GM08714 (cell line): Measurements from ENCODE around the gene C9orf50.

Source experiments
- H3K4me3 ChIP-seq: fragments of 200-500 bp; sonication (Bioruptor generic); 2 replicates; pipeline ENCODE4 v1.5.1; 2014; ENCODE audit warnings: mild to moderate bottlenecking, low read length, inconsistent platforms
- ZNF274 ChIP-seq: IDR thresholded peaks from 2 replicates; pipeline ENCODE4 v1.6.1; 2012; ENCODE audit warnings: mild to moderate bottlenecking, low read depth, low read length

Gene C9orf50

DNA sequence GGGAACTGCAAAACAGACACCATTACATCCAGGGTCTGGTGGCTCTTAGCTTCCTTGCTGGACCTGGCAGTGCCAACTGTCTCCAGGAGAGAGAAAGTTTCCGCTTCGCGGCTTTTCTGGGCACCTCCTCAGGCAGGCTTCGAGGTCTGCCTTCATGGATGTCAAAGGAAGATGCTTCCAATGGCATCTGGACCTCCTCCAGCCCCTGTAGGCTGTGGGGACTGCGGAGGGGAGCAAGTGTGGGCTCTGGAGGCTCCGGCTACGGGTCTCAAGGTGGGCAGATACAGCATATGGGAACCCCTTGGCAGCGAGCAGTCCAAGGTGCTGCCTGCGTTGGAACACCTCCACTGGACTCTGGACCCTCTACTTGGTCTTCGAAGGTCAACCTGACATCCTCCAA, 6.0 kb downstream of the C9orf50 start:
- no peak overlapping the region for H3K4me3 ChIP-seq
- no peak for TF ChIP-seq ZNF274

DNA sequence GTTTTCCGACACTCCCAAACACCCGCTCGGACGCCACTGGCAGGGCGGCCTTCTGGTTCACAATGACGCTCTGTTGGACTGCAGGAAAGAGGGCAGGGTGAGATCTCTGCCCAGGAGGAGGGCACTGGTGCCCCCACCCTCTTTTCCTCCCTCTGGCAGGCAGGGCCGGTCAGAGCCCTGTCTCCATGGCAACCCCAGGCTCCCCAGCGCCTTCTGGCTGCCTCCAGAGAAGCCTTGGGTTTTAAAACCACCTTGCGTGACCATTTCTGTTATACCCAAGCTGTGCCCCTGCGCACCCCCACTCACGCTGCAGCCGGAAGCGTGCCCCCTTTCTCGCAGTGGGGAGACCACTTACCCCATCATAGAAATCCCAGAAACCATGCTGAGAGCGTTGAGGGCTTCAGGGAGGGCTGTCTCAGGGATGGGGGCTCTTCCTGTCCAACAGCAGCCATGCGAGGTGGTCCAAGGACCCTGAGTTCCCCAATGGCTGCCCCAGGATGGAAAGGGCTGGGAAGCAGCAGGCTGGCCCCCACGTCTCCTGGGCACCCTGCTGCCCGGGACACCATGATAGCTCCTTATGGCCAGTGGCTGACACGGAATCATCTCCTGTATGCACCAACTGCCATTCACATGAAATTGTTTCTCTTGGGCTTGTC, 7.3 kb downstream of the C9orf50 start:
- TF ChIP-seq ZNF274: no peak
- no peak overlapping the region for H3K4me3 ChIP-seq

- H3K4me3 ChIP-seq: no peak overlapping the region
- no peak for TF ChIP-seq ZNF274
Measured at GRCh38 chr9:129612815-129613519, 7.9 kb downstream of the C9orf50 start.

DNA sequence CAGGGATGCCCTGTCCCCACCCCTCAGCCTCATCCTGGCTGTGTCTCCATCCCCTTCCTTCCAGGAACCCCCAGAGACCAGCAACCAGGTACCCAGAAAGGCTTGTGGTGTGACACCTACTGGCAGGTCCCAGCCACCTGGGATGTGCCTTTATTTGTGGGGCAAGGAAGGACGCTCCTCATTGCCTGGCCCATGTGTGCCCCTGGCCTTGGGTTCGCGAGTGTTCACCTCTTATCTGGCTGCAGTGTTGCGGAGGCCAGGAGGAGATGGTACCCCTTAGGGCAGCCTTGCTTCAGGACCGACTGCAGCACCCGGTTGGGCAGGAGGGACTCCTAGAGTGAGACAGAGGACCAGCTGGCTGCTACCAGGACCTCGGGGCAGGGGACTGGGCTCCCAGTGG, 8.8 kb downstream of the C9orf50 start:
- TF ChIP-seq ZNF274: no peak

GRCh38 chr9:129611307-129611800, 9.5 kb downstream of the C9orf50 start:
- TF ChIP-seq ZNF274: no peak
- H3K4me3 ChIP-seq: no peak overlapping the region

More for the DNA sequence above, 8.8 kb downstream of the C9orf50 start:
- H3K4me3 ChIP-seq: no peak overlapping the region

- H3K4me3 ChIP-seq: peak overlapping the region; percentile 56; the same call in 1 of the 2 replicates
- TF ChIP-seq ZNF274: no peak
Measured at GRCh38 chr9:129610473-129611306, 10.2 kb downstream of the C9orf50 start.

GRCh38 chr9:129610213-129610472, 10.8 kb downstream of the C9orf50 start:
- TF ChIP-seq ZNF274: no peak
- peak overlapping the region; percentile 56; the same call in 1 of the 2 replicates for H3K4me3 ChIP-seq

DNA sequence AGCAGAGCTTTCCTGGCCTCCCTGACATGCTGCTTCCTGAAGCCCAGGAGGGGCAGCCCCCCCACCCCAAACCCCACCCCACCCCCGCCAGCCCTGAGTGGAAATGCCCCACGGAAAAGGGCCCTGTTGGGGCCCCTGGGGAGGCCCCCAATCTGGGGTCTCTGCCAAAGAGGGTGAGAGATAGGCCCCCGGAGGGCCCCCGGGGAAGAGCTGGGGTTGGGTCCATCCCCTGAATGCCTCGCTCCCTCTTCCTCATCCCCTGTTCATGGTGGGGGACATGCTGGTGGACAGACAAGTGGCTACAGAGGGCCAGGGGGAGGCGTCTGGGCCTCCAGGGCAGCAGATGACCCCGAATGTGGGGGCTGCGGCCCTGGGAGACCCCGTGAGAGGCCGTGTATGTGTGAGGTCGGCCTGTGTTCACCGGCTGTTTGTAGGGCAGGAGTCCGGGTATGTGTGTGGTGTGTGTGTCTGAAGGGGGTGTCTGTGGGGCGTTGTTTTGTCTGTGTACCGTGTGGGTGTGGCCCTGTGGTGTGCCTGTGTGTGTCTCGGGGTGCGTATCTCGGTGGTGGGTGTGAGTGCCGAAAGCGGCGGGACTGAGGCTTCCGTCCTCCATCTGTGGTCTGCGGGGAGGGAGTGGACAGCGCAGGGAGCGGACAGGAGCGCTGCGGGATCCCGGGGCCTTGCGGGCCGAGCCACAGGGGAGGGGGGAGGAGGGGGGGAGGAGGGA, 11.3 kb downstream of the C9orf50 start:
- H3K4me3 ChIP-seq: no peak overlapping the region

DNA sequence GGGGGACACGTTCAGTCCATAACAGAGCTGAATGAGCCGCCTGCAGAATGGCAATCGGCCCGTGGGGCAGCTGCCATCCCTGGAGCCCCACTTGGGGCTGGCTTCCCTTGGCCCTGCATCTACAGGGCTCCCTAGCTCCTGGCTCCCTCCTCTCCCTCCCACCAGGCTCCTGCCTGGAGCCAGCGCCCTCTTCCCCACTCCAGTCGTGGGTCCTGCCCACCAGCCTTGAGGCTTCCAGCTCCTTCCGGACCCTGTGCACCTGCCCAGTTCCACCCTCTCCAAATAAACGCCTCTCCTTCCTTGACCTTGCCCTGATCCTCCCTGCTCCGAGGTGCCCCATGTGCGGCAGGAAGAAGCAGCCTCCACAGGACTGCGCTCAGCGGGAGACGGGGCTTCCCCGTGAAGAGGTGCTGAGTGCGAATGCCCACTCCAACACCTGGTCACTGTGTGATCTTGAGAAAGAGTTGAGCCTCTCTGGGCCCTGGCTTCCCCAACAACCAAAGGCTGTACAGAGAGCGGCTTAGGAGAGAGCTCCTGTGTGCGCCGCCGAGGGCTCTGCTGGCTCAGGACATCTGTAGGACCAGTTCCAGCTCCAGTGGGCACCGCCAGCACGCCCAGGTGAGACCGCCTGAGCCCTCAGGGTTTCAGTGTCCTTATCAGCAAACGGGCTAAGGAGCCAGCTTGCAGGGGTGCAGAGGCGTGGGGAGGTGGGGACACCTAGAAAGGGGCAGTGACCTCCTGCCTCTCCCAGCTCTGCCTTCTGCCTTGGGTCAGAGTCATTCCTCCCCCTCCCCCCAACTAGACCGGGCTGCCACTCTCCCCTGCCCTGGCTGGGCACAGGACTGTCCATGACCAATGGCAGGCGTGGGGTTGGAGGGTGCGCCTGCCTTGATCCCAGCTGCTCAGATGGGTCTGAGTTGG, 12.1 kb downstream of the C9orf50 start:
- TF ChIP-seq ZNF274: no peak
- H3K4me3 ChIP-seq: no peak overlapping the region

More for the DNA sequence above, 11.3 kb downstream of the C9orf50 start:
- TF ChIP-seq ZNF274: no peak

GRCh38 chr9:129607027-129607387, 13.9 kb downstream of the C9orf50 start:
- no peak for TF ChIP-seq ZNF274
- H3K4me3 ChIP-seq: no peak overlapping the region

DNA sequence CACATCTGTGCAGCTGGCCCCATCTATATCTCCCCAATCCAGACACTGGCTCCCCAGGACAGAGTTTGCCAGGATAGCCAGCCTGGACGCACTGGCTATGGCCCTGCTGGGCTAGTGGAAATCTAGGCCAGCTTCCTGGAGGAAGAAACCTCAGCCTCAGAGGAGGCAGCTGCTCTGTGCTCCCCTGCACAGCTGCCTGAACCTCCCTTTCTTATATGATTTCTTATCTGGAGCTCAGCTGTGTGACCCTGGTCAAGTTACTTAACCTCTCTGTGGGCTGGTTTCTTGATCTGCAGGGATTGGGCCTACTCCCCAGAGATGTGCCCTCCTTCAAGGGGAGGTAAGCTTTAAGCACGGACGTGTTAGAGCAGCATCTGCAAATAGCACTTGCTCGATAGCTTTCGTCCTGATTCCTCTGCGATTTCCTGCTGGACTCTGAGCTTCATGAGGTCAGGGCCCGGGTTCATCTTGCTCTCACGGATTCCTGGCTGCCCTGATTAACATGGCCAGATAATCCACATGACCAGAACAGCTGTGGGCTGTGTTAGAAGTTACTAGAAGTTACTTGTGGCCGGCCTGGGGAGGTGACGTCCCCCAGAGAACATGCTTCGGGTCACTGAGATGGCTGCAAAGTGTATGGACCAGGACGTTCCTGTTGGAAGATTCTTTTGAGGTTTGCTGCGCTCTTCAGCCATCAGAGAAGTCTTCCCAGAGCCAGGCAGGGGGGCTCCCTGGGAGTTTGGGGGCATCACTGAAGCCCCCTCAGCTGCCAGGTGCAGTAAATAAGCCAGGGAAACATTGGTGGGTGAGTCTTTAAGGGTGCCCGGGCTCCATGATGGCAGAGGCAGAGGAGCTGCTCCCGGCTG, 14.5 kb downstream of the C9orf50 start:
- no peak for TF ChIP-seq ZNF274

GRCh38 chr9:129604766-129605163, 16.1 kb downstream of the C9orf50 start:
- no peak overlapping the region for H3K4me3 ChIP-seq
- TF ChIP-seq ZNF274: no peak

More for the DNA sequence above, 14.5 kb downstream of the C9orf50 start:
- H3K4me3 ChIP-seq: no peak overlapping the region
